ENCODE data around the gene EPO. TPM values are rescaled to one million over a fixed set of nuclear protein-coding genes. Genes with fewer than 3 reads are reported as not detected.

Gene EPO
- total RNA-seq, 4 donors from 2014 or later = 0.97 TPM; not detected in 3

- DNase-seq (ENCODE audit: low spot score in 2 of 2) = no peak
- H3K4me1 ChIP-seq = peaks cover 46% of the 10 kb centered on the region
- peak overlapping the region; percentile 87 for H3K4me3 ChIP-seq
- no peaks in the 10 kb centered on the region for H3K27me3 ChIP-seq
- H3K9me3 ChIP-seq = no peaks in the 10 kb centered on the region
- no CpG with 5 or more reads among the region's 46 CpGs for whole genome bisulfite sequencing
- TF ChIP-seq POLR2A (IDR thresholded peaks at IDR 0.05) (no peak), POLR2AphosphoS5 (IDR thresholded peaks at IDR 0.05) (no peak), CTCF (IDR thresholded peaks at IDR 0.05) (no peak), EP300 (IDR thresholded peaks at IDR 0.05) (no peak)
- H3K36me3 ChIP-seq = peaks cover 34% of the 10 kb centered on the region
- H3K27ac ChIP-seq = peak overlapping the region; percentile 93
These were observed 45.2 kb upstream of the EPO start for GRCh38 chr7:100675105-100675451.

GRCh38 chr7:100675581-100676350 is 44.5 kb upstream of the EPO start:
- no peaks in the 10 kb centered on the region for H3K9me3 ChIP-seq
- TF ChIP-seq POLR2AphosphoS5 (IDR thresholded peaks at IDR 0.05) = peak in 1 of 3 donors; percentile 28
- TF ChIP-seq EP300 (IDR thresholded peaks at IDR 0.05) = no peak
- no peaks in the 10 kb centered on the region for H3K27me3 ChIP-seq
- H3K27ac ChIP-seq = peak overlapping the region; percentile 93
- DNase-seq (ENCODE audit: low spot score in 2 of 2) = peak; percentile 91 to 93
- H3K4me3 ChIP-seq = peak overlapping the region; percentile 87
- WGBS = under 1% methylated on average over 23 of the region's 59 CpGs
- H3K36me3 ChIP-seq = peaks cover 34% of the 10 kb centered on the region
- H3K4me1 ChIP-seq = peaks cover 52% of the 10 kb centered on the region

GRCh38 chr7:100676501-100677306 is 43.6 kb upstream of the EPO start:
- TF ChIP-seq POLR2AphosphoS5 (IDR thresholded peaks at IDR 0.05) (no peak), POLR2A (IDR thresholded peaks at IDR 0.05) (no peak), CTCF (IDR thresholded peaks at IDR 0.05) (no peak), EP300 (IDR thresholded peaks at IDR 0.05) (no peak)
- peak overlapping the region; percentile 93 for H3K27ac ChIP-seq
- no peaks in the 10 kb centered on the region for H3K9me3 ChIP-seq
- peaks cover 38% of the 10 kb centered on the region for H3K36me3 ChIP-seq
- H3K4me3 ChIP-seq = peak overlapping the region; percentile 87
- H3K4me1 ChIP-seq = peaks cover 55% of the 10 kb centered on the region
- H3K27me3 ChIP-seq = no peaks in the 10 kb centered on the region
- DNase-seq (ENCODE audit: low spot score in 2 of 2) = peak in 1 of 2 donors; percentile 69
- WGBS = 79% methylated on average over 17 of the region's 23 CpGs

GRCh38 chr7:100677308-100678267 is 42.7 kb upstream of the EPO start:
- 85% methylated on average over 28 of the region's 36 CpGs for WGBS
- no peaks in the 10 kb centered on the region for H3K27me3 ChIP-seq
- H3K27ac ChIP-seq = no peak overlapping the region
- no peak for TF ChIP-seq CTCF (IDR thresholded peaks at IDR 0.05)
- no peak for TF ChIP-seq POLR2A (IDR thresholded peaks at IDR 0.05)
- no peak for TF ChIP-seq EP300 (IDR thresholded peaks at IDR 0.05)
- TF ChIP-seq POLR2AphosphoS5 (IDR thresholded peaks at IDR 0.05) = no peak
- H3K36me3 ChIP-seq = peaks cover 47% of the 10 kb centered on the region
- H3K4me3 ChIP-seq = no peak overlapping the region
- H3K4me1 ChIP-seq = peaks cover 55% of the 10 kb centered on the region
- no peak for DNase-seq (ENCODE audit: low spot score in 2 of 2)
- no peaks in the 10 kb centered on the region for H3K9me3 ChIP-seq

- Histone ChIP-seq H3K4me1 (peaks cover 49% of the 10 kb centered on the region), H3K36me3 (peaks cover 56% of the 10 kb centered on the region), H3K4me3 (no peak overlapping the region), H3K27me3 (no peaks in the 10 kb centered on the region), H3K27ac (no peak overlapping the region), H3K9me3 (no peaks in the 10 kb centered on the region)
- TF ChIP-seq CTCF (IDR thresholded peaks at IDR 0.05) (no peak), EP300 (IDR thresholded peaks at IDR 0.05) (no peak), POLR2A (IDR thresholded peaks at IDR 0.05) (no peak), POLR2AphosphoS5 (IDR thresholded peaks at IDR 0.05) (no peak)
- DNase-seq (ENCODE audit: low spot score in 2 of 2) = no peak
- WGBS = 90% methylated on average over 23 of the region's 35 CpGs
These were observed 41.8 kb upstream of the EPO start for GRCh38 chr7:100678291-100678984.

Measured in suprapubic skin (tissue), 4 donors.